ENCODE results near the gene ERBB4. TPM values are rescaled to one million over a fixed set of nuclear protein-coding genes. Genes with fewer than 3 reads are reported as not detected.

ERBB4 gene
- total RNA-seq, 1 experiment from 2014 or later = 0.04 TPM

GRCh38 chr2:212145121-212145520, 393.5 kb downstream of the ERBB4 start:
- Histone ChIP-seq H3K23me2 (ENCODE audit: insufficient read length, low read depth, low read length, poor library complexity, severe bottlenecking) (no peaks in the 10 kb centered on the region), H4K91ac (ENCODE audit: insufficient read length, low read depth, low read length) (no peak overlapping the region), H2BK15ac (ENCODE audit: low read depth, low read length) (no peak overlapping the region), H2AK5ac (ENCODE audit: insufficient read length, low read length) (no peak overlapping the region), H3K23ac (ENCODE audit: insufficient read length, low read depth, low read length) (no peak overlapping the region), H3K79me2 (ENCODE audit: insufficient read depth, low read length) (no peaks in the 10 kb centered on the region), H3K18ac (ENCODE audit: insufficient read length, low read depth, low read length) (no peak overlapping the region), H2BK120ac (ENCODE audit: low read depth, low read length, poor library complexity, severe bottlenecking) (no peak overlapping the region), H3T11ph (ENCODE audit: low read length) (no peak overlapping the region), H3K4ac (ENCODE audit: low read depth, low read length) (no peak overlapping the region), H3K14ac (ENCODE audit: insufficient read depth, low read length) (no peak overlapping the region), H3K27me3 (ENCODE audit: insufficient read depth, low read length) (no peaks in the 10 kb centered on the region), H4K8ac (replicated peaks; ENCODE audit: insufficient read length, low read depth, low read length) (no peak overlapping the region), H3K56ac (ENCODE audit: insufficient read length, low read depth, low read length) (no peak overlapping the region), H4K5ac (ENCODE audit: insufficient read length, low read depth, low read length) (no peak overlapping the region), H3K4me1 (ENCODE audit: insufficient read depth, low read length) (no peaks in the 10 kb centered on the region), H2BK12ac (ENCODE audit: insufficient read length, low read depth, low read length) (no peak overlapping the region), H4K20me1 (ENCODE audit: control insufficient read depth, insufficient read depth, insufficient read length) (no peaks in the 10 kb centered on the region), H2BK5ac (ENCODE audit: insufficient read length, low read length) (no peak overlapping the region), H3K9me3 (ENCODE audit: control insufficient read depth, low read depth, low read length) (no peaks in the 10 kb centered on the region), H3K9ac (ENCODE audit: extremely low read depth, insufficient read length, low read length) (no peak overlapping the region), H3K4me2 (ENCODE audit: insufficient read depth, insufficient read length, low read length) (no peak overlapping the region), H2AFZ (ENCODE audit: low read length) (no peak overlapping the region), H3K79me1 (ENCODE audit: insufficient read depth, low read depth, low read length, poor library complexity, severe bottlenecking) (no peaks in the 10 kb centered on the region), H2BK20ac (ENCODE audit: low read depth, low read length, poor library complexity, severe bottlenecking) (no peak overlapping the region), H3K27ac (ENCODE audit: insufficient read length, low read depth, low read length) (no peak overlapping the region)
- WGBS (ENCODE audit: extremely low coverage, insufficient read length, low lambda C conversion rate) = no CpG with 5 or more reads among the region's 1 CpG
- H3K9me3 Mint-ChIP-seq = no peaks in the 10 kb centered on the region
- no peak overlapping the region for H3K27ac Mint-ChIP-seq
- H3K4me1 Mint-ChIP-seq = no peaks in the 10 kb centered on the region
- H3K27me3 Mint-ChIP-seq (ENCODE audit: low read depth) = no peaks in the 10 kb centered on the region
- no peaks in the 10 kb centered on the region for H3K36me3 Mint-ChIP-seq (ENCODE audit: insufficient read depth in 1 of 3, low read depth in 3 of 3)
- H3K4me3 Mint-ChIP-seq = no peak overlapping the region
- no peak for DNase-seq
- no peak for TF ChIP-seq CTCF (conservative IDR thresholded peaks at IDR 0.05)

Data from H9 (cell line).